Gastroesophageal sphincter (tissue), 3 donors: ENCODE data around the gene CDPF1.

Source experiments
- EP300 ChIP-seq: sonication (generic); formaldehyde crosslinking; IDR thresholded peaks from one replicate; pipeline ENCODE4 v1.6.1; 2017; ENCODE audit warnings: antibody characterized with exemption, mild to moderate bottlenecking
- TF ChIP-seq, protein P1 (sequence below), 4 experiments: fragments of 200-600 bp in 2 of 4; fragments of 450-650 bp in 2 of 4; sonication (generic) in 1 of 4; IDR thresholded peaks; one replicate each; pipeline ENCODE4 v1.5.1; 2017 to 2019; ENCODE audit warnings: antibody characterized with exemption in 4 of 4, mild to moderate bottlenecking in 2 of 4, moderate library complexity in 2 of 4

DNA sequence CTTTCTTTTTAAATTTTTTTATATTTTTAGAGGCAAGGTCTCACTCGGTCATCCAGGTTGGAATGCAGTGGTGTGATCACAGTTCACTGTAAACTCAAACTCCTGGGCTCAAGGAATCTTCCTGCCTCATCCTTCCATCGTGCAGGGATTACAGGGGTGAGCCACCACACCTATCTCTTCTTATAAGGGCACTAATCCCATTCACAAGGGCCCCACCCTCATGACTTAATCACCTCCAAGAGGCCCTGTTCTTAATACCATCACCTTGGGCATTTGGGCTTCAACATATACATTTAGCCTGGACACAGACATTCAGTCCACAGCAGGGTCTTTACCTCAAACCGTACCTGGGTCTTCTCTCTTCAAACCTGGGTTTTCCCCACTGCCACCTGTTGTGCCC, 42.1 kb upstream of the CDPF1 start:
- TF ChIP-seq EP300, result no peak
- TF ChIP-seq, protein P1, sequence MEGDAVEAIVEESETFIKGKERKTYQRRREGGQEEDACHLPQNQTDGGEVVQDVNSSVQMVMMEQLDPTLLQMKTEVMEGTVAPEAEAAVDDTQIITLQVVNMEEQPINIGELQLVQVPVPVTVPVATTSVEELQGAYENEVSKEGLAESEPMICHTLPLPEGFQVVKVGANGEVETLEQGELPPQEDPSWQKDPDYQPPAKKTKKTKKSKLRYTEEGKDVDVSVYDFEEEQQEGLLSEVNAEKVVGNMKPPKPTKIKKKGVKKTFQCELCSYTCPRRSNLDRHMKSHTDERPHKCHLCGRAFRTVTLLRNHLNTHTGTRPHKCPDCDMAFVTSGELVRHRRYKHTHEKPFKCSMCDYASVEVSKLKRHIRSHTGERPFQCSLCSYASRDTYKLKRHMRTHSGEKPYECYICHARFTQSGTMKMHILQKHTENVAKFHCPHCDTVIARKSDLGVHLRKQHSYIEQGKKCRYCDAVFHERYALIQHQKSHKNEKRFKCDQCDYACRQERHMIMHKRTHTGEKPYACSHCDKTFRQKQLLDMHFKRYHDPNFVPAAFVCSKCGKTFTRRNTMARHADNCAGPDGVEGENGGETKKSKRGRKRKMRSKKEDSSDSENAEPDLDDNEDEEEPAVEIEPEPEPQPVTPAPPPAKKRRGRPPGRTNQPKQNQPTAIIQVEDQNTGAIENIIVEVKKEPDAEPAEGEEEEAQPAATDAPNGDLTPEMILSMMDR (IDR thresholded peaks at IDR 0.05), result no peak
